Neural cell (in vitro differentiated cells): Measurements from ENCODE around the gene AATK. TPM values are rescaled to one million over a fixed set of nuclear protein-coding genes. Genes with fewer than 3 reads are reported as not detected.

ENCODE experiments used
- H2AFZ ChIP-seq: fragments of 200-600, 300-800 bp; sonication (generic), shearing (Covaris generic); 2 replicates; pipeline ENCODE4 v1.6.0; 2014; ENCODE audit warnings: low read depth, mild to moderate bottlenecking, antibody characterized with exemption, low read length, moderate library complexity
- H3F3A ChIP-seq: fragments of 200-600 bp; shearing (Covaris generic); 2 replicates; pipeline ENCODE4 v1.6.1; 2016; ENCODE audit warnings: mild to moderate bottlenecking, moderate library complexity, mixed read lengths, antibody characterized with exemption, low read length; ENCODE audit not compliant: insufficient read depth, poor library complexity, severe bottlenecking
- H3K27ac ChIP-seq: fragments of 200-600, 300-800 bp; sonication (generic), shearing (Covaris generic); 2 replicates; pipeline ENCODE4 v1.5.1; 2014; ENCODE audit warnings: mild to moderate bottlenecking, low read length, moderate library complexity
- H3K27me3 ChIP-seq: fragments of 300-800, 200-600 bp; sonication (generic), shearing (Covaris generic); 2 replicates; pipeline ENCODE4 v1.6.0; 2014; ENCODE audit warnings: mild to moderate bottlenecking, low read depth, low read length, moderate library complexity; ENCODE audit not compliant: insufficient read depth
- H3K36me3 ChIP-seq: fragments of 300-800, 200-600 bp; sonication (generic), shearing (Covaris generic); 2 replicates; pipeline ENCODE4 v1.5.1; 2014; ENCODE audit warnings: mild to moderate bottlenecking, antibody characterized with exemption, low read length, moderate library complexity; ENCODE audit not compliant: insufficient read depth
- H3K4me2 ChIP-seq: fragments of 300-800, 200-600 bp; sonication (generic), shearing (Covaris generic); 2 replicates; pipeline ENCODE4 v1.6.0; 2014; ENCODE audit warnings: mild to moderate bottlenecking, low read length
- H3K4me3 ChIP-seq: fragments of 300-800, 200-600 bp; sonication (generic), shearing (Covaris generic); 2 replicates; pipeline ENCODE4 v1.5.1; 2014; ENCODE audit warnings: mild to moderate bottlenecking, low read length, moderate library complexity
- H3K79me2 ChIP-seq: fragments of 200-600 bp; shearing (Covaris generic); replicated peaks from 2 replicates; pipeline ENCODE4 v1.6.0; 2014; ENCODE audit warnings: mild to moderate bottlenecking, low read length, moderate library complexity; ENCODE audit not compliant: insufficient read depth
- H3K9ac ChIP-seq: fragments of 300-800, 200-600 bp; sonication (generic), shearing (Covaris generic); 2 replicates; pipeline ENCODE4 v1.6.1; 2016; ENCODE audit warnings: mild to moderate bottlenecking, low read length, mixed read lengths
- H3K9me2 ChIP-seq: fragments of 200-600 bp; shearing (Covaris generic); 2 replicates; pipeline ENCODE4 v1.6.1; 2016; ENCODE audit warnings: mild to moderate bottlenecking, low read length, mixed read lengths; ENCODE audit not compliant: insufficient read depth
- H3K9me3 ChIP-seq: fragments of 200-600, 300-800 bp; sonication (generic), shearing (Covaris generic); 2 replicates; pipeline ENCODE4 v1.6.1; 2016; ENCODE audit warnings: mild to moderate bottlenecking, mixed run types, low read length, moderate library complexity, mixed read lengths
- H4K20me1 ChIP-seq: fragments of 200-600 bp; shearing (Covaris generic); 2 replicates; pipeline ENCODE4 v1.6.1; 2016; ENCODE audit warnings: mild to moderate bottlenecking, mixed run types; ENCODE audit not compliant: insufficient read depth
- CTCF ChIP-seq: fragments of 450-650 bp; IDR thresholded peaks from 2 replicates; pipeline ENCODE4 v1.5.1; 2014; ENCODE audit warnings: antibody characterized with exemption, mild to moderate bottlenecking, moderate library complexity; ENCODE audit not compliant: poor library complexity, severe bottlenecking
- EP300 ChIP-seq: fragments of 450-650 bp; conservative IDR thresholded peaks from 2 replicates; pipeline ENCODE4 v1.6.1; 2014; ENCODE audit warnings: antibody characterized with exemption, mild to moderate bottlenecking, moderate library complexity; ENCODE audit not compliant: poor library complexity, severe bottlenecking
- EZH2 ChIP-seq: fragments of 200-600, 300-800 bp; shearing (Covaris generic), sonication (generic); IDR thresholded peaks from 2 replicates; pipeline ENCODE4 v1.6.1; 2014; ENCODE audit warnings: antibody characterized with exemption, low read length, borderline replicate concordance, mild to moderate bottlenecking; ENCODE audit not compliant: insufficient read depth, poor library complexity, severe bottlenecking
- MXI1 ChIP-seq: fragments of 450-650 bp; conservative IDR thresholded peaks from 2 replicates; pipeline ENCODE4 v1.6.1; 2014; ENCODE audit warnings: antibody characterized with exemption, mild to moderate bottlenecking; ENCODE audit not compliant: poor library complexity, severe bottlenecking
- POLR2AphosphoS5 ChIP-seq: IDR thresholded peaks from 2 replicates; pipeline ENCODE4 v1.6.1; 2012
- RAD21 ChIP-seq: fragments of 450-650 bp; conservative IDR thresholded peaks from 2 replicates; pipeline ENCODE4 v1.6.1; 2014; ENCODE audit warnings: antibody characterized with exemption, mild to moderate bottlenecking, moderate library complexity
- REST ChIP-seq: IDR thresholded peaks from 2 replicates; pipeline ENCODE4 v1.6.1; 2012; ENCODE audit warnings: borderline replicate concordance
- SMC3 ChIP-seq: fragments of 450-650 bp; conservative IDR thresholded peaks from 2 replicates; pipeline ENCODE4 v1.6.1; 2014; ENCODE audit warnings: antibody characterized with exemption, mild to moderate bottlenecking, moderate library complexity; ENCODE audit not compliant: poor library complexity
- TAF1 ChIP-seq: IDR thresholded peaks from 2 replicates; pipeline ENCODE4 v1.6.1; 2012; ENCODE audit warnings: low read depth
- polyA plus RNA-seq: library from polyadenylated mRNA; depleted of rRNA; stranded (reverse); fragments of >200 nt; gene quantifications from 2 replicates; pipeline ENCODE4 v1.2.3, GENCODE V29; 2014

The AATK gene
- polyA plus RNA-seq, 1 donor from 2014 or later: 11.1 TPM

GRCh38 chr17:81110488-81111040, 55.5 kb downstream of the AATK start:
- no peak overlapping the region for H3K27ac ChIP-seq

GRCh38 chr17:81109957-81110356, 56.1 kb downstream of the AATK start:
- Histone ChIP-seq H3K27ac (no peak overlapping the region), H3K4me2 (no peak overlapping the region), H3K36me3 (no peaks in the 10 kb centered on the region), H3K4me3 (no peak overlapping the region), H2AFZ (no peak overlapping the region), H3K9me3 (no peaks in the 10 kb centered on the region), H3K9ac (no peak overlapping the region), H3K79me2 (no peaks in the 10 kb centered on the region), H4K20me1 (no peaks in the 10 kb centered on the region), H3K27me3 (no peaks in the 10 kb centered on the region), H3F3A (no peaks in the 10 kb centered on the region), H3K9me2 (no peaks in the 10 kb centered on the region)
- TF ChIP-seq MXI1: no peak
- TF ChIP-seq CTCF: no peak
- TF ChIP-seq RAD21: no peak
- no peak for TF ChIP-seq EZH2
- TF ChIP-seq TAF1: no peak
- no peak for TF ChIP-seq SMC3

More at GRCh38 chr17:81110488-81111040, 55.5 kb downstream of the AATK start:
- no peak overlapping the region for H3K9ac ChIP-seq
- no peaks in the 10 kb centered on the region for H3K79me2 ChIP-seq
- H2AFZ ChIP-seq: no peak overlapping the region
- no peaks in the 10 kb centered on the region for H3K9me3 ChIP-seq
- H3K4me3 ChIP-seq: no peak overlapping the region
- H3K4me2 ChIP-seq: no peak overlapping the region
- H3K36me3 ChIP-seq: no peaks in the 10 kb centered on the region
- H4K20me1 ChIP-seq: no peaks in the 10 kb centered on the region
- TF ChIP-seq POLR2AphosphoS5 (no peak), TAF1 (no peak), CTCF (no peak), MXI1 (no peak), REST (no peak), EZH2 (no peak), EP300 (no peak), RAD21 (no peak), SMC3 (no peak)
- H3K9me2 ChIP-seq: no peaks in the 10 kb centered on the region
- H3F3A ChIP-seq: no peaks in the 10 kb centered on the region
- no peaks in the 10 kb centered on the region for H3K27me3 ChIP-seq
